Measurements from ENCODE around the gene IL16. TPM values are rescaled to one million over a fixed set of nuclear protein-coding genes. Genes with fewer than 3 reads are reported as not detected.

IL16 gene
- total and polyA plus RNA-seq, 2 donors (not counting 1 experiment from before 2014, with no cell fraction given) = 181 to 287 TPM

- Mint-ChIP-seq H3K9me3 (ENCODE audit: insufficient read depth) (no peaks in the 10 kb centered on the region), H3K27ac (no peak overlapping the region), H3K4me1 (no peaks in the 10 kb centered on the region), H3K27me3 (peaks cover 26% of the 10 kb centered on the region), H3K4me3 (no peak overlapping the region)
- Histone ChIP-seq H3K79me2 (ENCODE audit: control insufficient read depth, insufficient read depth, low read length) (no peaks in the 10 kb centered on the region), H3K4me1 (ENCODE audit: control insufficient read depth in 2 of 2, insufficient read depth in 2 of 2, low read length in 2 of 2) (no peaks in the 10 kb centered on the region), H2AFZ (ENCODE audit: insufficient read depth, low read depth, low read length, poor library complexity, severe bottlenecking) (no peak overlapping the region), H3K9ac (ENCODE audit: low read length) (no peak overlapping the region), H3K27me3 (replicated peaks in 1 of 4; ENCODE audit: control extremely low read depth in 1 of 4, control insufficient read depth in 3 of 4, insufficient read depth in 4 of 4, low read length in 3 of 4) (peaks cover 0 to 6% (median 0%) of the 10 kb centered on the region in 4 experiments), H3K9me3 (ENCODE audit: control extremely low read depth in 1 of 3, control insufficient read depth in 2 of 3, insufficient read depth in 1 of 3, low read length in 2 of 3) (no peaks in the 10 kb centered on the region), H3K4me3 (ENCODE audit: control extremely low read depth in 1 of 5, extremely low read depth in 1 of 5, insufficient read depth in 1 of 5, low read depth in 2 of 5, low read length in 4 of 5) (no peak overlapping the region), H4K20me1 (ENCODE audit: control insufficient read depth, insufficient read depth, low read length, poor library complexity, severe bottlenecking) (no peaks in the 10 kb centered on the region), H3K36me3 (replicated peaks in 1 of 2; ENCODE audit: control extremely low read depth in 1 of 2, control insufficient read depth in 1 of 2, extremely low read depth in 1 of 2, insufficient read depth in 2 of 2, low read length in 1 of 2) (no peaks in the 10 kb centered on the region), H3K4me2 (replicated peaks; ENCODE audit: low read depth, low read length, poor library complexity, severe bottlenecking) (no peak overlapping the region), H3K27ac (ENCODE audit: low read length in 2 of 2) (no peak overlapping the region)
- ATAC-seq (ENCODE audit: low read depth) (no peak), DNase-seq (no peak)
- ChIA-PET CTCF (interaction anchor here (2.9 kb wide), 1 partner anchor 8 kb away, joined by 9 read pairs; no protein-coding TSS in a partner anchor), POLR2A (no interaction called here)
- no peak for TF ChIP-seq EZH2 (IDR thresholded peaks at IDR 0.05; ENCODE audit: borderline replicate concordance, insufficient read depth, low read depth, low read length, poor library complexity, severe bottlenecking)
- TF ChIP-seq, protein P1, sequence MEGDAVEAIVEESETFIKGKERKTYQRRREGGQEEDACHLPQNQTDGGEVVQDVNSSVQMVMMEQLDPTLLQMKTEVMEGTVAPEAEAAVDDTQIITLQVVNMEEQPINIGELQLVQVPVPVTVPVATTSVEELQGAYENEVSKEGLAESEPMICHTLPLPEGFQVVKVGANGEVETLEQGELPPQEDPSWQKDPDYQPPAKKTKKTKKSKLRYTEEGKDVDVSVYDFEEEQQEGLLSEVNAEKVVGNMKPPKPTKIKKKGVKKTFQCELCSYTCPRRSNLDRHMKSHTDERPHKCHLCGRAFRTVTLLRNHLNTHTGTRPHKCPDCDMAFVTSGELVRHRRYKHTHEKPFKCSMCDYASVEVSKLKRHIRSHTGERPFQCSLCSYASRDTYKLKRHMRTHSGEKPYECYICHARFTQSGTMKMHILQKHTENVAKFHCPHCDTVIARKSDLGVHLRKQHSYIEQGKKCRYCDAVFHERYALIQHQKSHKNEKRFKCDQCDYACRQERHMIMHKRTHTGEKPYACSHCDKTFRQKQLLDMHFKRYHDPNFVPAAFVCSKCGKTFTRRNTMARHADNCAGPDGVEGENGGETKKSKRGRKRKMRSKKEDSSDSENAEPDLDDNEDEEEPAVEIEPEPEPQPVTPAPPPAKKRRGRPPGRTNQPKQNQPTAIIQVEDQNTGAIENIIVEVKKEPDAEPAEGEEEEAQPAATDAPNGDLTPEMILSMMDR (IDR thresholded peaks at IDR 0.05) = no peak
- intact Hi-C loops (cut with micrococcal nuclease) = no loop called here
- WGBS (ENCODE audit: insufficient coverage) = no CpG with 5 or more reads among the region's 8 CpGs
Observed at GRCh38 chr15:81258455-81258854, 61.8 kb downstream of the IL16 start.

DNA sequence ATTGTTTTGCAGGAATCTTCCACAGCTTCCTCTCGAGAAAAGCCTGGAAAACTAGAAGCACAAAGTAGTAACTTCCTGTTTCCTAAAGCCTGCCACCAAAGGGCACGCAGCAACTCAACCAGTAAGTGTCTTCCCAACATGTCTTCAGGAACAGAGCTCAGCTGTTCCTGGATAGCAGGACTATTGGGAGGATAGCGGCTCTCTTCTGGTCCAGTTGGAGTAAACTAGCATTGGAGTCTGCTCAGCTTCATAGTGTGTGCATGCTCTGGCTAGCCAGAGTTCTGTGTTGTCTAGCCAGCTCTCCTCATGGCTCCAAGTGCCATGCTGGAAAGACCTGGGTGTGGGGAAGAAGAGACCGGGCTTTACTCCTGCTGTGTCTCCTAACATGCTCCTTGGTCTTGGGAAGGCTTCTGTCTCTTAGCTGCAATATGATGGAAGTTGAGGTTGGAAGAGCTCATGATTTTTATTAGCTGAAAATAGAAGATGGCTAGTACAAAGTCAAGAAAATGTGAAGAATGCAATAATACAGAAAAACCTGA is 63.1 kb downstream of the IL16 start:
- Mint-ChIP-seq H3K4me3 (no peak overlapping the region), H3K27me3 (peaks cover 17% of the 10 kb centered on the region), H3K27ac (no peak overlapping the region), H3K4me1 (peaks cover under 1% of the 10 kb centered on the region), H3K9me3 (ENCODE audit: insufficient read depth) (no peaks in the 10 kb centered on the region)
- Histone ChIP-seq H3K4me3 (ENCODE audit: control extremely low read depth in 1 of 5, extremely low read depth in 1 of 5, insufficient read depth in 1 of 5, low read depth in 2 of 5, low read length in 4 of 5) (no peak overlapping the region), H3K36me3 (replicated peaks in 1 of 2; ENCODE audit: control extremely low read depth in 1 of 2, control insufficient read depth in 1 of 2, extremely low read depth in 1 of 2, insufficient read depth in 2 of 2, low read length in 1 of 2) (no peaks in the 10 kb centered on the region), H3K9me3 (ENCODE audit: control extremely low read depth in 1 of 3, control insufficient read depth in 2 of 3, insufficient read depth in 1 of 3, low read length in 2 of 3) (no peaks in the 10 kb centered on the region), H3K4me1 (ENCODE audit: control insufficient read depth in 2 of 2, insufficient read depth in 2 of 2, low read length in 2 of 2) (no peaks in the 10 kb centered on the region), H3K9ac (ENCODE audit: low read length) (no peak overlapping the region), H2AFZ (ENCODE audit: insufficient read depth, low read depth, low read length, poor library complexity, severe bottlenecking) (no peak overlapping the region), H3K79me2 (ENCODE audit: control insufficient read depth, insufficient read depth, low read length) (no peaks in the 10 kb centered on the region), H3K4me2 (replicated peaks; ENCODE audit: low read depth, low read length, poor library complexity, severe bottlenecking) (no peak overlapping the region), H3K27me3 (replicated peaks in 1 of 4; ENCODE audit: control extremely low read depth in 1 of 4, control insufficient read depth in 3 of 4, insufficient read depth in 4 of 4, low read length in 3 of 4) (no peaks in the 10 kb centered on the region), H3K27ac (ENCODE audit: low read length in 2 of 2) (no peak overlapping the region), H4K20me1 (ENCODE audit: control insufficient read depth, insufficient read depth, low read length, poor library complexity, severe bottlenecking) (no peaks in the 10 kb centered on the region)
- TF ChIP-seq EZH2 (IDR thresholded peaks at IDR 0.05; ENCODE audit: borderline replicate concordance, insufficient read depth, low read depth, low read length, poor library complexity, severe bottlenecking) = no peak
- TF ChIP-seq, protein P1 (IDR thresholded peaks at IDR 0.05) = no peak
- no peak for ATAC-seq (ENCODE audit: low read depth)
- no peak for DNase-seq
- POLR2A ChIA-PET = no interaction called here
- CTCF ChIA-PET = interaction anchor here (1.0 to 1.9 kb wide), 3 partner anchors 9 to 283 kb away, joined by 3 to 5 read pairs (median 4); no protein-coding TSS in a partner anchor
- intact Hi-C loops (cut with micrococcal nuclease) = no loop called here
- 87% methylated on average over 4 of the region's 4 CpGs for WGBS (ENCODE audit: insufficient coverage)
